Measurements from ENCODE around the gene NSD2.

- TF ChIP-seq EZH2 (IDR thresholded peaks at IDR 0.05) (no peak), POLR2AphosphoS5 (IDR thresholded peaks at IDR 0.05; ENCODE audit: borderline replicate concordance, low read depth, low read length) (no peak), FOXP2 (optimal IDR thresholded peaks at IDR 0.05; ENCODE audit: control extremely low read depth, extremely low read length, insufficient read depth) (no peak)
Measured at GRCh38 chr4:1825326-1825725, 45.9 kb upstream of the NSD2 start.
